GM12865 (cell line): ENCODE results near the gene UFD1.

Experiments
- DNase-seq: peaks from one replicate; pipeline ENCODE4 v3.0.0; 2010; ENCODE audit warnings: low read depth
- H3K4me3 ChIP-seq: 2 replicates; pipeline ENCODE4 v1.5.1; 2011; ENCODE audit warnings: mild to moderate bottlenecking, low read depth, low read length, control low read depth
- CTCF ChIP-seq: IDR thresholded peaks from 2 replicates; pipeline ENCODE4 v1.5.1; 2011; ENCODE audit warnings: low read length, control low read depth, low read depth, inconsistent platforms; ENCODE audit not compliant: insufficient read depth; ENCODE audit errors: missing control alignments

UFD1 gene

GRCh38 chr22:19464546-19464945 lies 14.4 kb downstream of the UFD1 start:
- H3K4me3 ChIP-seq, result no peak overlapping the region
- DNase-seq, result no peak
- no peak for TF ChIP-seq CTCF

GRCh38 chr22:19463491-19464469 lies 15.2 kb downstream of the UFD1 start:
- no peak for TF ChIP-seq CTCF
- no peak for DNase-seq
- no peak overlapping the region for H3K4me3 ChIP-seq

- H3K4me3 ChIP-seq, result no peak overlapping the region
- no peak for TF ChIP-seq CTCF
- no peak for DNase-seq
Observed at GRCh38 chr22:19463008-19463407, 16.0 kb downstream of the UFD1 start.

- DNase-seq, result no peak
- H3K4me3 ChIP-seq, result no peak overlapping the region
- no peak for TF ChIP-seq CTCF
Observed at GRCh38 chr22:19461506-19461905, 17.5 kb downstream of the UFD1 start.

- no peak for DNase-seq
- no peak overlapping the region for H3K4me3 ChIP-seq
- no peak for TF ChIP-seq CTCF
Observed at GRCh38 chr22:19460036-19460435, 19.0 kb downstream of the UFD1 start.

- no peak overlapping the region for H3K4me3 ChIP-seq
- TF ChIP-seq CTCF, result no peak
- no peak for DNase-seq
Observed at GRCh38 chr22:19457828-19458428, 21.1 kb downstream of the UFD1 start.

GRCh38 chr22:19456541-19456940 lies 22.5 kb downstream of the UFD1 start:
- TF ChIP-seq CTCF, result no peak
- DNase-seq, result no peak
- no peak overlapping the region for H3K4me3 ChIP-seq
